SK-N-SH (cell line): ENCODE results near the gene SENP8.

ENCODE experiments used
- CTCF ChIP-seq: fragments of 200-600 bp; sonication (generic); IDR thresholded peaks from 2 replicates; pipeline ENCODE4 v1.6.1; 2017; ENCODE audit warnings: antibody characterized with exemption, mild to moderate bottlenecking, moderate library complexity
- EP300 ChIP-seq, 2 experiments: IDR thresholded peaks; 2 replicates each; pipeline versions ENCODE4 v1.4.0 to v1.6.1; 2012; ENCODE audit warnings: borderline replicate concordance in 1 of 2, low read depth in 1 of 2, low read length in 1 of 2
- GABPA ChIP-seq: IDR thresholded peaks from 2 replicates; pipeline ENCODE4 v1.4.0; 2012; ENCODE audit warnings: low read depth, mild to moderate bottlenecking
- GATA2 ChIP-seq: sonication (generic); formaldehyde crosslinking; IDR thresholded peaks from 2 replicates; pipeline ENCODE4 v1.5.0; 2020; ENCODE audit warnings: mild to moderate bottlenecking, missing genetic modification reagents
- POLR2AphosphoS5 ChIP-seq: IDR thresholded peaks from 2 replicates; pipeline ENCODE4 v1.6.1; 2012; ENCODE audit warnings: low read depth, low read length
- REST ChIP-seq: IDR thresholded peaks from 2 replicates; pipeline ENCODE4 v1.6.1; 2012; ENCODE audit warnings: mild to moderate bottlenecking, low read depth, low read length, moderate library complexity
- RXRA ChIP-seq: IDR thresholded peaks from 2 replicates; pipeline ENCODE4 v1.4.0; 2012; ENCODE audit warnings: low read depth, mild to moderate bottlenecking, borderline replicate concordance
- TAF1 ChIP-seq: IDR thresholded peaks from 2 replicates; pipeline ENCODE4 v1.6.1; 2012; ENCODE audit warnings: low read depth, mild to moderate bottlenecking, low read length, moderate library complexity, borderline replicate concordance

DNA sequence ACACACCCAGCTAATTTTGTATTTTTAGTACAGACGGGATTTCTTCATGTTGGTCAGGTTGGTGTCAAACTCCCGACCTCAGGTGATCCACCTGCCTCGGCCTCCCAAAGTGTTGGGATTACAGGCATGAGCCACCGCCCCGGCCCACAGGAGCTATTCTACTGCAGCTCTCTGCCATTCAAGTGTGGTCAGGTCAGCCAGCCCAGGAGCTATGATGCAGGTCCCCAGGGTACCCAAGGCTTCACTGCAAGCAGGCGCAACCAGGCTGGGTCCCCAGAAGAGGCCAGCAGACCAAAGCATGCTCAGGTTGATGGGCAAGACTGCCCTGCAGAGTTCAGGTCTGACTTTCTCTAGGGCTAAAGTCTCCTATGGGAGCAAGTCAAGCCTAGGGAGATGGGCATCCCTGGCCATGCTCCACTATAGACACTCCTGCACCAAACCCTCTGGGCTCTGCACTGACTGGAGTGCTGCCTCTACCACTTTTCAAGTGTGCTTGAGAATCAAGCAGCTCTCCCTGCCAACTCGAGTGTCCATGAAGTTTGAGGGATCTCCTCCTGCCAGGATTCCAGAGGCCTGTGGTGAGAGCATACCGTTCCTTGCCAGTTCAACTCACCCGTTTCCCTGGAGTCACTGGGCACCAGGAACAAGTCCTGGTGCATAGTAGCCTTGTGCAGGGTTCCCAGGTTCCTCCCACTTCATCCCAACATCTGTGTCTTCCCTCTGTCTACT lies 31.1 kb upstream of the SENP8 start:
- no peak for TF ChIP-seq CTCF
- TF ChIP-seq POLR2AphosphoS5, result no peak
- no peak for TF ChIP-seq REST
- no peak for TF ChIP-seq EP300 (IDR thresholded peaks at IDR 0.05; ENCODE audit: borderline replicate concordance in 1 of 2, low read depth in 1 of 2, low read length in 1 of 2)
- no peak for TF ChIP-seq GABPA
- no peak for TF ChIP-seq RXRA
- TF ChIP-seq TAF1, result no peak
- no peak for TF ChIP-seq GATA2 (CRISPR knock-in tag)
